ENCODE results near the gene PTTG1IP2. TPM values are rescaled to one million over a fixed set of nuclear protein-coding genes. Genes with fewer than 3 reads are reported as not detected.

PTTG1IP2 gene
- 0.90 TPM in 1 of 2 replicates, not detected in the other for total RNA-seq (2014; rRNA removed; shearing (Covaris generic))

GRCh38 chr7:90469554-90469953 is at the start of gene PTTG1IP2:
PTTG1IP2 (plus strand) TSS chr7:90469639; CDS start chr7:90469787, 148 bp downstream.
- no peak within 1 kb of the TSS for H3K4me3 ChIP-seq (ENCODE audit: insufficient read depth, low read depth, low read length)
- no peaks in the 10 kb centered on the region for H3K27me3 ChIP-seq (ENCODE audit: control insufficient read depth, insufficient read depth, low read length)
- no peaks in the 10 kb centered on the region for H3K36me3 ChIP-seq (replicated peaks; ENCODE audit: control insufficient read depth, insufficient read depth, low read length)
- no peak for DNase-seq

- Histone ChIP-seq H3K27me3 (ENCODE audit: control insufficient read depth, insufficient read depth, low read length) (no peaks in the 10 kb centered on the region), H3K36me3 (replicated peaks; ENCODE audit: control insufficient read depth, insufficient read depth, low read length) (no peaks in the 10 kb centered on the region), H3K4me3 (ENCODE audit: insufficient read depth, low read depth, low read length) (no peak overlapping the region)
- DNase-seq, result no peak
Observed at GRCh38 chr7:90421651-90422050, 47.8 kb upstream of the PTTG1IP2 start.

GRCh38 chr7:90424720-90425119 is 44.7 kb upstream of the PTTG1IP2 start:
- DNase-seq, result no peak

GRCh38 chr7:90425376-90425775 is 44.1 kb upstream of the PTTG1IP2 start:
- no peaks in the 10 kb centered on the region for H3K27me3 ChIP-seq (ENCODE audit: control insufficient read depth, insufficient read depth, low read length)
- no peak for DNase-seq
- no peaks in the 10 kb centered on the region for H3K36me3 ChIP-seq (replicated peaks; ENCODE audit: control insufficient read depth, insufficient read depth, low read length)
- no peak overlapping the region for H3K4me3 ChIP-seq (ENCODE audit: insufficient read depth, low read depth, low read length)

More at GRCh38 chr7:90424720-90425119, 44.7 kb upstream of the PTTG1IP2 start:
- Histone ChIP-seq H3K4me3 (ENCODE audit: insufficient read depth, low read depth, low read length) (no peak overlapping the region), H3K36me3 (replicated peaks; ENCODE audit: control insufficient read depth, insufficient read depth, low read length) (no peaks in the 10 kb centered on the region), H3K27me3 (ENCODE audit: control insufficient read depth, insufficient read depth, low read length) (no peaks in the 10 kb centered on the region)

- no peak for DNase-seq
- Histone ChIP-seq H3K36me3 (replicated peaks; ENCODE audit: control insufficient read depth, insufficient read depth, low read length) (no peaks in the 10 kb centered on the region), H3K4me3 (ENCODE audit: insufficient read depth, low read depth, low read length) (no peak overlapping the region)
Observed at GRCh38 chr7:90430614-90431460, 38.6 kb upstream of the PTTG1IP2 start.

GRCh38 chr7:90432752-90433151 is 36.7 kb upstream of the PTTG1IP2 start:
- Histone ChIP-seq H3K27me3 (ENCODE audit: control insufficient read depth, insufficient read depth, low read length) (no peaks in the 10 kb centered on the region), H3K36me3 (replicated peaks; ENCODE audit: control insufficient read depth, insufficient read depth, low read length) (no peaks in the 10 kb centered on the region), H3K4me3 (ENCODE audit: insufficient read depth, low read depth, low read length) (no peak overlapping the region)
- DNase-seq, result no peak

More at GRCh38 chr7:90430614-90431460, 38.6 kb upstream of the PTTG1IP2 start:
- no peaks in the 10 kb centered on the region for H3K27me3 ChIP-seq (ENCODE audit: control insufficient read depth, insufficient read depth, low read length)

GRCh38 chr7:90433221-90433620 is 36.2 kb upstream of the PTTG1IP2 start:
- Histone ChIP-seq H3K36me3 (replicated peaks; ENCODE audit: control insufficient read depth, insufficient read depth, low read length) (no peaks in the 10 kb centered on the region), H3K4me3 (ENCODE audit: insufficient read depth, low read depth, low read length) (no peak overlapping the region)
- no peak for DNase-seq

GRCh38 chr7:90445633-90446032 is 23.8 kb upstream of the PTTG1IP2 start:
- no peak for DNase-seq
- H3K27me3 ChIP-seq (ENCODE audit: control insufficient read depth, insufficient read depth, low read length), result no peaks in the 10 kb centered on the region
- no peak overlapping the region for H3K4me3 ChIP-seq (ENCODE audit: insufficient read depth, low read depth, low read length)
- no peaks in the 10 kb centered on the region for H3K36me3 ChIP-seq (replicated peaks; ENCODE audit: control insufficient read depth, insufficient read depth, low read length)

More at GRCh38 chr7:90433221-90433620, 36.2 kb upstream of the PTTG1IP2 start:
- H3K27me3 ChIP-seq (ENCODE audit: control insufficient read depth, insufficient read depth, low read length), result no peaks in the 10 kb centered on the region

- H3K27me3 ChIP-seq (ENCODE audit: control insufficient read depth, insufficient read depth, low read length), result no peaks in the 10 kb centered on the region
- H3K36me3 ChIP-seq (replicated peaks; ENCODE audit: control insufficient read depth, insufficient read depth, low read length), result no peaks in the 10 kb centered on the region
- no peak for DNase-seq
- H3K4me3 ChIP-seq (ENCODE audit: insufficient read depth, low read depth, low read length), result no peak overlapping the region
Observed at GRCh38 chr7:90446137-90446899, 23.1 kb upstream of the PTTG1IP2 start.

GRCh38 chr7:90453259-90453891 is 16.1 kb upstream of the PTTG1IP2 start:
- DNase-seq, result no peak
- no peaks in the 10 kb centered on the region for H3K36me3 ChIP-seq (replicated peaks; ENCODE audit: control insufficient read depth, insufficient read depth, low read length)
- H3K27me3 ChIP-seq (ENCODE audit: control insufficient read depth, insufficient read depth, low read length), result no peaks in the 10 kb centered on the region
- H3K4me3 ChIP-seq (ENCODE audit: insufficient read depth, low read depth, low read length), result no peak overlapping the region

GRCh38 chr7:90453931-90454330 is 15.5 kb upstream of the PTTG1IP2 start:
- Histone ChIP-seq H3K4me3 (ENCODE audit: insufficient read depth, low read depth, low read length) (no peak overlapping the region), H3K27me3 (ENCODE audit: control insufficient read depth, insufficient read depth, low read length) (no peaks in the 10 kb centered on the region), H3K36me3 (replicated peaks; ENCODE audit: control insufficient read depth, insufficient read depth, low read length) (no peaks in the 10 kb centered on the region)
- no peak for DNase-seq

GRCh38 chr7:90455163-90456030 is 14.0 kb upstream of the PTTG1IP2 start:
- H3K4me3 ChIP-seq (ENCODE audit: insufficient read depth, low read depth, low read length), result no peak overlapping the region
- DNase-seq, result peak; percentile 39
- H3K27me3 ChIP-seq (ENCODE audit: control insufficient read depth, insufficient read depth, low read length), result no peaks in the 10 kb centered on the region
- H3K36me3 ChIP-seq (replicated peaks; ENCODE audit: control insufficient read depth, insufficient read depth, low read length), result no peaks in the 10 kb centered on the region

- Histone ChIP-seq H3K27me3 (ENCODE audit: control insufficient read depth, insufficient read depth, low read length) (no peaks in the 10 kb centered on the region), H3K36me3 (replicated peaks; ENCODE audit: control insufficient read depth, insufficient read depth, low read length) (no peaks in the 10 kb centered on the region), H3K4me3 (ENCODE audit: insufficient read depth, low read depth, low read length) (no peak overlapping the region)
- no peak for DNase-seq
Observed at GRCh38 chr7:90458104-90458503, 11.3 kb upstream of the PTTG1IP2 start.

- peak; percentile 26 for DNase-seq
- no peaks in the 10 kb centered on the region for H3K27me3 ChIP-seq (ENCODE audit: control insufficient read depth, insufficient read depth, low read length)
- H3K36me3 ChIP-seq (replicated peaks; ENCODE audit: control insufficient read depth, insufficient read depth, low read length), result no peaks in the 10 kb centered on the region
- H3K4me3 ChIP-seq (ENCODE audit: insufficient read depth, low read depth, low read length), result no peak overlapping the region
Observed at GRCh38 chr7:90459888-90460287, 9.6 kb upstream of the PTTG1IP2 start.

Data from H7 (cell line).